HFF-Myc (cell line): ENCODE measurements around the gene SPHKAP.

Source experiments
- DNase-seq: peaks from one replicate; pipeline ENCODE4 v3.0.0-alpha.2; 2011; ENCODE audit warnings: low read depth; ENCODE audit errors: extremely low read depth
- H3K4me3 ChIP-seq: replicated peaks from 2 replicates; pipeline ENCODE4 v1.5.1; 2011; ENCODE audit warnings: low read depth, mild to moderate bottlenecking, control low read depth, low read length
- CTCF ChIP-seq: IDR thresholded peaks from 2 replicates; pipeline ENCODE4 v1.5.1; 2012; ENCODE audit warnings: mild to moderate bottlenecking, low read depth, low read length, control low read depth; ENCODE audit errors: missing control alignments

SPHKAP gene

GRCh38 chr2:228102949-228103348 is 78.5 kb downstream of the SPHKAP start:
- TF ChIP-seq CTCF: no peak
- DNase-seq: no peak
- H3K4me3 ChIP-seq: no peak overlapping the region

- no peak for TF ChIP-seq CTCF
- DNase-seq: no peak
- no peak overlapping the region for H3K4me3 ChIP-seq
Observed at GRCh38 chr2:228094377-228094921, 87.0 kb downstream of the SPHKAP start.

GRCh38 chr2:228092056-228092455 is 89.4 kb downstream of the SPHKAP start:
- TF ChIP-seq CTCF: no peak
- no peak for DNase-seq
- no peak overlapping the region for H3K4me3 ChIP-seq

- no peak overlapping the region for H3K4me3 ChIP-seq
- TF ChIP-seq CTCF: no peak
- no peak for DNase-seq
Observed at GRCh38 chr2:228086561-228086960, 94.9 kb downstream of the SPHKAP start.

GRCh38 chr2:228084717-228085116 is 96.8 kb downstream of the SPHKAP start:
- TF ChIP-seq CTCF: no peak
- no peak overlapping the region for H3K4me3 ChIP-seq
- no peak for DNase-seq

GRCh38 chr2:228083131-228083530 is 98.4 kb downstream of the SPHKAP start:
- no peak overlapping the region for H3K4me3 ChIP-seq
- TF ChIP-seq CTCF: no peak
- DNase-seq: no peak

GRCh38 chr2:228082571-228082970 is 98.9 kb downstream of the SPHKAP start:
- TF ChIP-seq CTCF: no peak
- no peak for DNase-seq
- H3K4me3 ChIP-seq: no peak overlapping the region
